ENCODE results near the gene MRPL34. TPM values are rescaled to one million over a fixed set of nuclear protein-coding genes. Genes with fewer than 3 reads are reported as not detected.
"Not testable (repeated sequence)": the region's sequence is repeated elsewhere in the genome, so short reads cannot be mapped to it uniquely, and the experiment has no call there.

The MRPL34 gene
- total RNA-seq (ENCODE audit: insufficient read depth, low replicate concordance), result 18.5 TPM

- DNase-seq (ENCODE audit: low spot score), result peak; percentile 99
Measured at GRCh38 chr19:17305517-17306284, at the start of gene MRPL34. MRPL34 (plus strand) TSS chr19:17305872; CDS start chr19:17305893, 21 bp downstream.

- DNase-seq (ENCODE audit: low spot score), result no peak
Measured at GRCh38 chr19:17256130-17256529, 49.5 kb upstream of the MRPL34 start.

- DNase-seq (ENCODE audit: low spot score), result no peak
Measured at GRCh38 chr19:17259118-17259780, 46.4 kb upstream of the MRPL34 start.

GRCh38 chr19:17259934-17260333 lies 45.7 kb upstream of the MRPL34 start:
- no peak for DNase-seq (ENCODE audit: low spot score)

- peak; percentile 58 for DNase-seq (ENCODE audit: low spot score)
Measured at GRCh38 chr19:17260842-17261325, 44.8 kb upstream of the MRPL34 start.

- DNase-seq (ENCODE audit: low spot score), result no peak
Measured at GRCh38 chr19:17262557-17262956, 43.1 kb upstream of the MRPL34 start.

GRCh38 chr19:17263712-17264640 lies 41.7 kb upstream of the MRPL34 start:
- DNase-seq (ENCODE audit: low spot score), result no peak

GRCh38 chr19:17264641-17264979 lies 41.1 kb upstream of the MRPL34 start, which contains the start of gene USHBP1:
USHBP1 (minus strand) TSS chr19:17264745; CDS start chr19:17264299, 446 bp downstream.
- DNase-seq (ENCODE audit: low spot score), result no peak

- no peak for DNase-seq (ENCODE audit: low spot score)
Measured at GRCh38 chr19:17266026-17266425, 39.6 kb upstream of the MRPL34 start.

GRCh38 chr19:17266589-17266974 lies 39.1 kb upstream of the MRPL34 start:
- DNase-seq (ENCODE audit: low spot score), result no peak

GRCh38 chr19:17266975-17267788 lies 38.5 kb upstream of the MRPL34 start, which contains the start of gene BABAM1:
BABAM1 (plus strand) TSS chr19:17267443; CDS start chr19:17268807, 1,364 bp downstream.
- peak; percentile 100 for DNase-seq (ENCODE audit: low spot score)

- DNase-seq (ENCODE audit: low spot score), result no peak
Measured at GRCh38 chr19:17268754-17269153, 36.9 kb upstream of the MRPL34 start.

GRCh38 chr19:17274892-17275291 lies 30.8 kb upstream of the MRPL34 start:
- DNase-seq (ENCODE audit: low spot score), result not testable (repeated sequence)

- DNase-seq (ENCODE audit: low spot score), result no peak
Measured at GRCh38 chr19:17275441-17276175, 30.1 kb upstream of the MRPL34 start.

- no peak for DNase-seq (ENCODE audit: low spot score)
Measured at GRCh38 chr19:17279436-17279835, 26.2 kb upstream of the MRPL34 start.

- DNase-seq (ENCODE audit: low spot score), result peak; percentile 55
Measured at GRCh38 chr19:17281391-17282304, 24.0 kb upstream of the MRPL34 start, which contains the start of gene ANKLE1. ANKLE1 (plus strand) TSS chr19:17281901; CDS start chr19:17281921, 20 bp downstream.

- peak; percentile 78 for DNase-seq (ENCODE audit: low spot score)
Measured at GRCh38 chr19:17282488-17283125, 23.1 kb upstream of the MRPL34 start.

- no peak for DNase-seq (ENCODE audit: low spot score)
Measured at GRCh38 chr19:17283504-17283996, 22.1 kb upstream of the MRPL34 start.

All from umbilical cord (tissue), 2 donors.